Putamen (tissue), 1 donor: ENCODE measurements around the gene TNRC6B.
"Not testable (repeated sequence)": the region's sequence is repeated elsewhere in the genome, so short reads cannot be mapped to it uniquely, and the experiment has no call there.

ENCODE experiments used
- DNase-seq: peaks from one replicate; pipeline ENCODE4 v3.0.0-alpha.2; 2016; ENCODE audit warnings: low spot score

TNRC6B gene

GRCh38 chr22:40213478-40213877 is 35.8 kb downstream of the TNRC6B start:
- DNase-seq, result peak; percentile 68

- no peak for DNase-seq
Measured at GRCh38 chr22:40215266-40215665, 37.5 kb downstream of the TNRC6B start.

- DNase-seq, result no peak
Measured at GRCh38 chr22:40216041-40216756, 38.5 kb downstream of the TNRC6B start.

GRCh38 chr22:40218152-40218551 is 40.4 kb downstream of the TNRC6B start:
- no peak for DNase-seq

- no peak for DNase-seq
Measured at GRCh38 chr22:40218723-40219294, 41.1 kb downstream of the TNRC6B start.

GRCh38 chr22:40220316-40221054 is 42.8 kb downstream of the TNRC6B start:
- DNase-seq, result no peak

GRCh38 chr22:40221055-40221414 is 43.3 kb downstream of the TNRC6B start:
- no peak for DNase-seq

- not testable (repeated sequence) for DNase-seq
Measured at GRCh38 chr22:40222979-40223378, 45.3 kb downstream of the TNRC6B start.

GRCh38 chr22:40224702-40225101 is 47.0 kb downstream of the TNRC6B start:
- DNase-seq, result no peak

GRCh38 chr22:40226620-40227019 is 48.9 kb downstream of the TNRC6B start:
- DNase-seq, result no peak

- no peak for DNase-seq
Measured at GRCh38 chr22:40231618-40232313, 54.0 kb downstream of the TNRC6B start.

GRCh38 chr22:40232624-40233023 is 54.9 kb downstream of the TNRC6B start:
- no peak for DNase-seq

- DNase-seq, result no peak
Measured at GRCh38 chr22:40233886-40234285, 56.2 kb downstream of the TNRC6B start.

GRCh38 chr22:40234658-40235057 is 56.9 kb downstream of the TNRC6B start:
- no peak for DNase-seq

- no peak for DNase-seq
Measured at GRCh38 chr22:40235308-40235707, 57.6 kb downstream of the TNRC6B start.

GRCh38 chr22:40236131-40236665 is 58.5 kb downstream of the TNRC6B start:
- no peak for DNase-seq

GRCh38 chr22:40237241-40237640 is 59.5 kb downstream of the TNRC6B start:
- no peak for DNase-seq

- no peak for DNase-seq
Measured at GRCh38 chr22:40237788-40238424, 60.2 kb downstream of the TNRC6B start.

- DNase-seq, result no peak
Measured at GRCh38 chr22:40238425-40239344, 61.0 kb downstream of the TNRC6B start.

- no peak for DNase-seq
Measured at GRCh38 chr22:40239345-40239683, 61.6 kb downstream of the TNRC6B start.

GRCh38 chr22:40240160-40240559 is 62.4 kb downstream of the TNRC6B start:
- DNase-seq, result no peak
